Transverse colon (tissue), 4 donors: ENCODE results near the gene STARD13. TPM values are rescaled to one million over a fixed set of nuclear protein-coding genes. Genes with fewer than 3 reads are reported as not detected.

Source experiments
- DNase-seq: peaks from one replicate; pipeline ENCODE4 v3.0.0-alpha.2; 2019
- H3K27ac ChIP-seq, 4 donors: fragments of 200-600 bp; sonication (generic); 2 replicates each; pipeline ENCODE4 v1.5.1; 2016 to 2018; ENCODE audit warnings: inconsistent platforms in 4 of 4
- H3K27me3 ChIP-seq: fragments of 200-600 bp; sonication (generic); 2 replicates; pipeline ENCODE4 v1.5.1; 2017; ENCODE audit warnings: inconsistent platforms
- H3K36me3 ChIP-seq, 4 donors: fragments of 200-600 bp; sonication (generic); 2 replicates each; pipeline ENCODE4 v1.5.1; 2017 to 2019; ENCODE audit warnings: inconsistent platforms in 4 of 4
- H3K4me1 ChIP-seq, 4 donors: fragments of 200-600 bp; sonication (generic); 2 replicates each; pipeline ENCODE4 v1.5.1; 2017 to 2020; ENCODE audit warnings: inconsistent platforms in 4 of 4
- H3K4me3 ChIP-seq, 4 donors: fragments of 200-600 bp; sonication (generic); 1 replicate in 1 of 4; 2 replicates in 3 of 4; pipeline versions ENCODE4 v1.5.1 to v1.6.1; 2017 to 2019; ENCODE audit warnings: inconsistent platforms in 4 of 4
- H3K9me3 ChIP-seq, 2 donors: fragments of 200-600 bp; sonication (generic); 2 replicates each; pipeline ENCODE4 v1.5.1; 2017 to 2019; ENCODE audit warnings: inconsistent platforms in 2 of 2
- CTCF ChIP-seq, 5 experiments: fragments of 200-600 bp in 3 of 5; fragments of 450-650 bp in 2 of 5; sonication (generic) in 3 of 5; IDR thresholded peaks; 1 replicate in 2 of 5; 2 replicates in 3 of 5; pipeline ENCODE4 v1.5.1; 2016 to 2017; ENCODE audit warnings: antibody characterized with exemption in 5 of 5, inconsistent platforms in 3 of 5, mild to moderate bottlenecking in 2 of 5, moderate library complexity in 1 of 5
- EP300 ChIP-seq: sonication (generic); formaldehyde crosslinking; IDR thresholded peaks from one replicate; pipeline ENCODE4 v1.6.1; 2017; ENCODE audit warnings: antibody characterized with exemption, low read depth
- POLR2A ChIP-seq: fragments of 450-650 bp; IDR thresholded peaks from one replicate; pipeline ENCODE4 v1.6.1; 2016; ENCODE audit warnings: antibody characterized with exemption, mild to moderate bottlenecking, moderate library complexity
- POLR2AphosphoS5 ChIP-seq, 3 donors: sonication (generic); formaldehyde crosslinking; IDR thresholded peaks; one replicate each; pipeline ENCODE4 v1.6.1; 2016; ENCODE audit warnings: antibody characterized with exemption in 3 of 3
- WGBS, 2 donors: methylation state at CpG; one replicate each; pipeline ENCODE4 v1.1.5; 2018; ENCODE audit warnings: low coverage in 1 of 2; 5-methylcytosine and 5-hydroxymethylcytosine counted together
- in situ Hi-C, 4 donors: fragments of 200-750 bp; cut with MboI; loops; one replicate each; pipeline versions ENCODE4 v1.15.0 to v1.15.1; 2017; ENCODE audit warnings: low sequenced_read_pairs in 3 of 4, low pct_ligation_motif_present in 1 of 4, low pct_unique_long_range_greater_than_20kb in 1 of 4
- intact Hi-C: fragments of 100-400 bp; cut with DNase I; formaldehyde crosslinking; loops from one replicate; pipeline ENCODE4 v1.15.1; 2023; ENCODE audit warnings: low total_unique reads
- total RNA-seq, 4 donors: library from RNA; depleted of rRNA; stranded (reverse); fragments of >200 nt; gene quantifications; one replicate each; pipeline ENCODE4 v1.1.0, GENCODE V29; 2016

The STARD13 gene
- total RNA-seq, 4 donors from 2014 or later: 18.1 to 107 (median 41.5) TPM

DNA sequence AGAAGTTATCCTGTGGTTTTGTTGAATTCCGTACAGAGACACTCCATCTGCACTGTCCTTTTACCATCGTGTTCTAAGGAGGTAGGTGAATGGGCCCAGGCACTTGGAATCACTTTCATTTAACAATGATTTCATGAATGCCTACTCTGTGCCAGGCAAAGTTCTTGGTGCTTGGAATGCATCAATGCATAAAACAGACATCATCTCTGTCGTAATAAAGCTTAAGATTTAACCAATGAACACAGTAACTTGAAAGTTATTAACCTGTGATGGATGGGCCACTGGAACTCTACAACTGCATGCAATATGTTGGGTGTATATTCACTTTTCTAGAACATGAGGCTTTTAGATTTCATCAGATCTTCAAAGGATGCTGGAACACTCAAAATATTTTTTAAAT lies 14.1 kb upstream of the STARD13 start:
- H3K4me3 ChIP-seq: no peak overlapping the region
- no peaks in the 10 kb centered on the region for H3K4me1 ChIP-seq
- no peaks in the 10 kb centered on the region for H3K36me3 ChIP-seq
- no peak overlapping the region for H3K27ac ChIP-seq
- no peaks in the 10 kb centered on the region for H3K9me3 ChIP-seq
- 73 to 79% methylated on average over 2 to 3 of the region's 3 CpGs for WGBS, 2 donors
- no peaks in the 10 kb centered on the region for H3K27me3 ChIP-seq
- DNase-seq: no peak
- in situ Hi-C loops: no loop called here
- intact Hi-C loops: no loop called here
- TF ChIP-seq CTCF (IDR thresholded peaks at IDR 0.05): no peak
- TF ChIP-seq POLR2A: no peak
- no peak for TF ChIP-seq EP300
- TF ChIP-seq POLR2AphosphoS5 (IDR thresholded peaks at IDR 0.05): no peak

DNA sequence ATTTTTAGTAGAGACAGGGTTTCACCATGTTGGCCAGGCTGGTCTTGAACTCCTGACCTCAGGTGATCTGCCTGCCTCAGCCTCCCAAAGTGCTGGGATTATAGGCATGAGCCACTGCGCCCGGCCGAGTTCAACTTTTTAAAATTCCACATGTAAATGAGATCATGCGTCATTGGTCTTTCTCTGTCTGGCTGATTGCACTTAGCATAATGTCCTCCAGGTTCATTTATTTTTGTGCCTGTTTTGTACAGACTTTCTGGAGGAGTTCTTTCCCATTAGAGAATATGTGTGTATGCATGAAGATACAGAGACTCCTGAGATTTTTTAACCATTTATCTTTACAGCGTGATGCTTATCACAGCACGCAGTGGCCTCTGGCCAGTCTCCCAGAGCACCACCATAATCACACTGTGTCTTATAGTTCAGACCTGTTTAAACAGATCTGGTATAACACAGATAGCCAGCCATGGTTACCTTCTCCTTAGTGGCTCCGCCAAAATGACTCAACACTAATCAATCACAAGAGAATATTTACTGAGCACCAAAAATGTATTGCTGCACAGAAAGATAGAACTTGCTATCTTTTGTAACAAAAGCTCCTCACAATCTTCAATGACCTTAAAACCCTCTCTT lies 11.4 kb upstream of the STARD13 start:
- Histone ChIP-seq H3K36me3 (no peaks in the 10 kb centered on the region), H3K4me1 (no peaks in the 10 kb centered on the region), H3K9me3 (no peaks in the 10 kb centered on the region), H3K27ac (no peak overlapping the region), H3K4me3 (no peak overlapping the region), H3K27me3 (no peaks in the 10 kb centered on the region)
- intact Hi-C loops: no loop called here
- in situ Hi-C loops: no loop called here
- no peak for DNase-seq
- TF ChIP-seq POLR2A (no peak), POLR2AphosphoS5 (IDR thresholded peaks at IDR 0.05) (no peak), CTCF (IDR thresholded peaks at IDR 0.05) (no peak), EP300 (no peak)
- 78 to 96% methylated on average over 5 to 7 of the region's 7 CpGs for WGBS, 2 donors

- Histone ChIP-seq H3K9me3 (no peaks in the 10 kb centered on the region), H3K27me3 (no peaks in the 10 kb centered on the region), H3K27ac (no peak overlapping the region), H3K36me3 (no peaks in the 10 kb centered on the region), H3K4me3 (no peak overlapping the region), H3K4me1 (no peaks in the 10 kb centered on the region)
- 64 to 74% methylated on average over 5 to 6 of the region's 6 CpGs for WGBS, 2 donors
- TF ChIP-seq CTCF (IDR thresholded peaks at IDR 0.05) (no peak), EP300 (no peak)
- DNase-seq: no peak
- intact Hi-C loops (no loop called here), in situ Hi-C loops (no loop called here)
Measured at GRCh38 chr13:33292712-33293111, 7.2 kb upstream of the STARD13 start.

DNA sequence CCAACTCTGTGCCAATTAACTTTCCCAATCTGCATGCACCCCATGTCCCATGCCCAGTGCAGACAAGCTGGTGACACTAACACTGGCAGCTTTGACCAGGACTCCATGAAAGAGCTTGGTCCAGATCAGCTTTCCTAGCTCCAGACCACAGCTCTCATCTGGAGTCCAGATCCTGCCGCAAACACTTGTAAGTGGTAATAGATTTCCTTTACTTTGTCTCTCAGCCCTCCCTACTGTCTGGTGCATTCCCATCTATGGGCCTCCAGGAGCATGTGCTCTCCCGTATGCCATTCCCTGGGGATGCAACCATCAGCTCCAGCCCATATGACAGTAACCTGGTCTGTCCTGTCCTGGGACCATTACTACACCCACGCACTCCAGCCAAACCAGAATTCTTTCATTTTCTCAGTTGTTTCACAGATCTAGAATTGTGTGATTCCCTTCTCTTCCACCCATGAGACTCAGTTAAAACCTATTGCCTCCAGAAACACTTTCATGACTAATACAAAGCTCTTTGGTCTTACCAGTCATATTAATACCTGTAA lies 4.9 kb upstream of the STARD13 start:
- Histone ChIP-seq H3K9me3 (no peaks in the 10 kb centered on the region), H3K36me3 (no peaks in the 10 kb centered on the region), H3K4me3 (no peak overlapping the region), H3K4me1 (peaks cover 0 to 8% (median 3%) of the 10 kb centered on the region in 4 donors), H3K27me3 (no peaks in the 10 kb centered on the region), H3K27ac (peak overlapping the region in 2 of 4 donors; percentile 3 to 29)
- no peak for DNase-seq
- in situ Hi-C loops (no loop called here), intact Hi-C loops (no loop called here)
- no peak for TF ChIP-seq EP300
- no peak for TF ChIP-seq POLR2AphosphoS5 (IDR thresholded peaks at IDR 0.05)
- no peak for TF ChIP-seq CTCF (IDR thresholded peaks at IDR 0.05)
- no peak for TF ChIP-seq POLR2A
- 91 to 100% methylated on average over 1 to 3 of the region's 3 CpGs for WGBS, 2 donors
